ENCODE data around the gene FADD.
A peak's percentile ranks its signal among the peaks of the same experiment; 100 is the strongest.

The FADD gene

GRCh38 chr11:70230840-70231710 is 28.0 kb downstream of the FADD start:
- no peak for DNase-seq (ENCODE audit: low read depth)
- TF ChIP-seq CTCF (IDR thresholded peaks at IDR 0.05; ENCODE audit: low read length, missing control alignments): no peak

GRCh38 chr11:70233034-70233433 is 29.9 kb downstream of the FADD start:
- DNase-seq (ENCODE audit: low read depth): no peak
- no peak for TF ChIP-seq CTCF (IDR thresholded peaks at IDR 0.05; ENCODE audit: low read length, missing control alignments)

More at GRCh38 chr11:70230840-70231710, 28.0 kb downstream of the FADD start:
- no peak overlapping the region for H3K4me3 ChIP-seq (replicated peaks; ENCODE audit: low read depth, low read length)

GRCh38 chr11:70233511-70233934 is 30.4 kb downstream of the FADD start:
- TF ChIP-seq CTCF (IDR thresholded peaks at IDR 0.05; ENCODE audit: low read length, missing control alignments): no peak
- H3K4me3 ChIP-seq (replicated peaks; ENCODE audit: low read depth, low read length): no peak overlapping the region
- DNase-seq (ENCODE audit: low read depth): peak; percentile 83

More at GRCh38 chr11:70233034-70233433, 29.9 kb downstream of the FADD start:
- no peak overlapping the region for H3K4me3 ChIP-seq (replicated peaks; ENCODE audit: low read depth, low read length)

GRCh38 chr11:70233962-70234361 is 30.9 kb downstream of the FADD start:
- no peak for TF ChIP-seq CTCF (IDR thresholded peaks at IDR 0.05; ENCODE audit: low read length, missing control alignments)
- H3K4me3 ChIP-seq (replicated peaks; ENCODE audit: low read depth, low read length): no peak overlapping the region
- DNase-seq (ENCODE audit: low read depth): no peak

- TF ChIP-seq CTCF (IDR thresholded peaks at IDR 0.05; ENCODE audit: low read length, missing control alignments): no peak
- DNase-seq (ENCODE audit: low read depth): no peak
- no peak overlapping the region for H3K4me3 ChIP-seq (replicated peaks; ENCODE audit: low read depth, low read length)
These were observed 37.2 kb downstream of the FADD start for GRCh38 chr11:70240337-70240736.

- no peak for DNase-seq (ENCODE audit: low read depth)
- TF ChIP-seq CTCF (IDR thresholded peaks at IDR 0.05; ENCODE audit: low read length, missing control alignments): no peak
- no peak overlapping the region for H3K4me3 ChIP-seq (replicated peaks; ENCODE audit: low read depth, low read length)
These were observed 38.6 kb downstream of the FADD start for GRCh38 chr11:70241709-70242108.

GRCh38 chr11:70242885-70243284 is 39.8 kb downstream of the FADD start:
- TF ChIP-seq CTCF (IDR thresholded peaks at IDR 0.05; ENCODE audit: low read length, missing control alignments): no peak
- no peak for DNase-seq (ENCODE audit: low read depth)

More at GRCh38 chr11:70242885-70243284, 39.8 kb downstream of the FADD start:
- H3K4me3 ChIP-seq (replicated peaks; ENCODE audit: low read depth, low read length): no peak overlapping the region
